SJSA1 (cell line): Measurements from ENCODE around the gene IFI35. TPM values are rescaled to one million over a fixed set of nuclear protein-coding genes. Genes with fewer than 3 reads are reported as not detected.
"Not testable (repeated sequence)": the region's sequence is repeated elsewhere in the genome, so short reads cannot be mapped to it uniquely, and the experiment has no call there.

Experiments used
- DNase-seq, 2 experiments: peaks; one replicate each; pipeline ENCODE4 v3.0.0-alpha.2; 2015 to 2020; ENCODE audit warnings: low spot score in 2 of 2, low read depth in 1 of 2
- H3K27ac ChIP-seq: fragments of 250-450 bp; sonication (Bioruptor Pico); 2 replicates; pipeline ENCODE4 v1.5.1; 2020; ENCODE audit warnings: mild to moderate bottlenecking, moderate library complexity
- H3K27me3 ChIP-seq: fragments of 250-450 bp; sonication (Bioruptor Pico); replicated peaks from 2 replicates; pipeline ENCODE4 v1.5.1; 2020; ENCODE audit warnings: mild to moderate bottlenecking, moderate library complexity
- H3K36me3 ChIP-seq: fragments of 250-450 bp; sonication (Bioruptor Pico); 2 replicates; pipeline ENCODE4 v1.5.1; 2020; ENCODE audit warnings: mild to moderate bottlenecking
- H3K4me1 ChIP-seq: fragments of 250-450 bp; sonication (Bioruptor Pico); replicated peaks from 2 replicates; pipeline ENCODE4 v1.6.1; 2021; ENCODE audit warnings: mild to moderate bottlenecking
- H3K4me3 ChIP-seq: fragments of 250-450 bp; sonication (Bioruptor Pico); 2 replicates; pipeline ENCODE4 v1.5.1; 2020; ENCODE audit warnings: mild to moderate bottlenecking
- H3K9me3 ChIP-seq: fragments of 250-450 bp; sonication (Bioruptor Pico); replicated peaks from 2 replicates; pipeline ENCODE4 v1.5.1; 2020; ENCODE audit warnings: mild to moderate bottlenecking
- total RNA-seq: library from RNA; depleted of rRNA; stranded (reverse); fragments of >200 nt; shearing (Covaris generic); gene quantifications from 2 replicates; pipeline ENCODE4 v1.2.3, GENCODE V29; 2014; rRNA removed

IFI35 gene
- total RNA-seq, 1 experiment from 2014 or later, result 16.4 TPM

- no peaks in the 10 kb centered on the region for H3K4me1 ChIP-seq
- no peak overlapping the region for H3K27ac ChIP-seq
- no peaks in the 10 kb centered on the region for H3K27me3 ChIP-seq
- H3K9me3 ChIP-seq, result no peaks in the 10 kb centered on the region
- DNase-seq, result no peak
- no peak overlapping the region for H3K4me3 ChIP-seq
- peaks cover 8% of the 10 kb centered on the region; the same call in 1 of the 2 replicates for H3K36me3 ChIP-seq
These were observed 33.1 kb downstream of the IFI35 start for GRCh38 chr17:43039646-43040045.

GRCh38 chr17:43040655-43041054 lies 34.1 kb downstream of the IFI35 start:
- Histone ChIP-seq H3K36me3 (peaks cover 15% of the 10 kb centered on the region), H3K27ac (no peak overlapping the region), H3K4me1 (no peaks in the 10 kb centered on the region), H3K9me3 (no peaks in the 10 kb centered on the region), H3K4me3 (no peak overlapping the region), H3K27me3 (no peaks in the 10 kb centered on the region)
- no peak for DNase-seq

GRCh38 chr17:43042025-43042628 lies 35.5 kb downstream of the IFI35 start:
- no peak overlapping the region for H3K4me3 ChIP-seq
- no peaks in the 10 kb centered on the region for H3K4me1 ChIP-seq
- no peaks in the 10 kb centered on the region for H3K27me3 ChIP-seq
- no peak for DNase-seq
- no peaks in the 10 kb centered on the region for H3K9me3 ChIP-seq
- H3K36me3 ChIP-seq, result peaks cover 20% of the 10 kb centered on the region
- no peak overlapping the region for H3K27ac ChIP-seq

GRCh38 chr17:43043307-43043706 lies 36.7 kb downstream of the IFI35 start:
- Histone ChIP-seq H3K27ac (no peak overlapping the region), H3K9me3 (no peaks in the 10 kb centered on the region), H3K4me1 (no peaks in the 10 kb centered on the region), H3K27me3 (no peaks in the 10 kb centered on the region), H3K4me3 (no peak overlapping the region), H3K36me3 (peaks cover 27% of the 10 kb centered on the region)
- no peak for DNase-seq

GRCh38 chr17:43044024-43044423 lies 37.4 kb downstream of the IFI35 start:
- no peak for DNase-seq
- Histone ChIP-seq H3K4me3 (no peak overlapping the region), H3K4me1 (no peaks in the 10 kb centered on the region), H3K27me3 (no peaks in the 10 kb centered on the region), H3K36me3 (peaks cover 32% of the 10 kb centered on the region), H3K27ac (no peak overlapping the region), H3K9me3 (no peaks in the 10 kb centered on the region)

GRCh38 chr17:43051969-43052368 lies 45.4 kb downstream of the IFI35 start:
- Histone ChIP-seq H3K27ac (no peak overlapping the region), H3K36me3 (peaks cover 73% of the 10 kb centered on the region), H3K27me3 (no peaks in the 10 kb centered on the region), H3K4me1 (no peaks in the 10 kb centered on the region), H3K9me3 (no peaks in the 10 kb centered on the region), H3K4me3 (no peak overlapping the region)
- DNase-seq, result no peak

- not testable (repeated sequence) for H3K4me3 ChIP-seq, DNase-seq, H3K9me3 ChIP-seq, H3K27ac ChIP-seq, H3K4me1 ChIP-seq, H3K27me3 ChIP-seq
- H3K36me3 ChIP-seq, result peaks cover 65% of the 10 kb centered on the region
These were observed 46.4 kb downstream of the IFI35 start for GRCh38 chr17:43053008-43053407.

- no peaks in the 10 kb centered on the region for H3K27me3 ChIP-seq
- no peak overlapping the region for H3K4me3 ChIP-seq
- no peak for DNase-seq
- H3K36me3 ChIP-seq, result peaks cover 48% of the 10 kb centered on the region
- H3K4me1 ChIP-seq, result no peaks in the 10 kb centered on the region
- no peaks in the 10 kb centered on the region for H3K9me3 ChIP-seq
- no peak overlapping the region for H3K27ac ChIP-seq
These were observed 49.5 kb downstream of the IFI35 start for GRCh38 chr17:43056051-43056450.

- Histone ChIP-seq H3K27me3 (no peaks in the 10 kb centered on the region), H3K4me3 (no peak overlapping the region), H3K36me3 (peaks cover 38% of the 10 kb centered on the region), H3K4me1 (no peaks in the 10 kb centered on the region), H3K9me3 (no peaks in the 10 kb centered on the region), H3K27ac (no peak overlapping the region)
- no peak for DNase-seq
These were observed 56.5 kb downstream of the IFI35 start for GRCh38 chr17:43062984-43063638.

Other genes starting within 250 kb of the IFI35 start
- gene RAMP2, start 245.6 kb upstream of the IFI35 start, total RNA-seq, result not detected in 2 replicates
- 57.2 and 101 TPM in 2 replicates for gene VPS25, start 233.3 kb upstream of the IFI35 start, total RNA-seq
- 0.25 TPM in 1 of 2 replicates, not detected in the other for gene WNK4, start 226.2 kb upstream of the IFI35 start, total RNA-seq
- 85.0 and 110 TPM in 2 replicates for gene COA3, start 208.1 kb upstream of the IFI35 start, total RNA-seq
- gene CNTD1, start 207.9 kb upstream of the IFI35 start, total RNA-seq, result 0.18 TPM in 1 of 2 replicates, not detected in the other
- gene BECN1, start 182.5 kb upstream of the IFI35 start, total RNA-seq, result 69.9 and 87.8 TPM in 2 replicates
- gene PSME3, start 173.4 kb upstream of the IFI35 start, total RNA-seq, result 109 and 122 TPM in 2 replicates
- gene AOC2, start 162.2 kb upstream of the IFI35 start, total RNA-seq, result 0.42 TPM in 1 of 2 replicates, not detected in the other
- not detected in 2 replicates for gene AOC3, start 155.6 kb upstream of the IFI35 start, total RNA-seq
- not detected in 2 replicates for gene G6PC1, start 106.0 kb upstream of the IFI35 start, total RNA-seq
- gene AARSD1, start 42.3 kb upstream of the IFI35 start, total RNA-seq, result 29.8 and 59.7 TPM in 2 replicates
- 1.2 and 2.1 TPM in 2 replicates for gene PTGES3L, start 26.7 kb upstream of the IFI35 start, total RNA-seq
- 5.7 and 17.0 TPM in 2 replicates for gene RUNDC1, start 26.2 kb upstream of the IFI35 start, total RNA-seq
- gene RPL27, start 8.4 kb upstream of the IFI35 start, total RNA-seq, result 605 and 1,189 TPM in 2 replicates
- gene VAT1, start 15.6 kb downstream of the IFI35 start, total RNA-seq, result 125 and 144 TPM in 2 replicates
- gene RND2, start 18.4 kb downstream of the IFI35 start, total RNA-seq, result 0.03 TPM in 1 of 2 replicates, not detected in the other
- 44.4 and 47.1 TPM in 2 replicates for gene BRCA1, start 118.6 kb downstream of the IFI35 start, total RNA-seq
- 57.4 and 96.2 TPM in 2 replicates for gene NBR1, start 164.4 kb downstream of the IFI35 start, total RNA-seq
- 3.9 and 6.2 TPM in 2 replicates for gene TMEM106A, start 205.1 kb downstream of the IFI35 start, total RNA-seq
- gene CCDC200, start 221.8 kb downstream of the IFI35 start, total RNA-seq, result not detected in 2 replicates
- gene RNU2-1, start 227.2 kb downstream of the IFI35 start, total RNA-seq, result not detected in 2 replicates